Prostate gland (tissue), 2 donors: ENCODE measurements around the gene MCM7.

Experiments used
- POLR2A ChIP-seq: fragments of 450-650 bp; IDR thresholded peaks from one replicate; pipeline ENCODE4 v1.6.1; 2016; ENCODE audit warnings: antibody characterized with exemption, mild to moderate bottlenecking
- POLR2AphosphoS5 ChIP-seq: sonication (generic); formaldehyde crosslinking; IDR thresholded peaks from one replicate; pipeline ENCODE4 v1.6.1; 2017; ENCODE audit warnings: antibody characterized with exemption
- TF ChIP-seq, protein P1 (sequence below), 4 experiments: fragments of 200-600 bp in 2 of 4; fragments of 450-650 bp in 2 of 4; sonication (generic) in 2 of 4; IDR thresholded peaks; 1 replicate in 3 of 4; 2 replicates in 1 of 4; pipeline ENCODE4 v1.5.1; 2016 to 2019; ENCODE audit warnings: antibody characterized with exemption in 4 of 4, mild to moderate bottlenecking in 2 of 4, moderate library complexity in 2 of 4

DNA sequence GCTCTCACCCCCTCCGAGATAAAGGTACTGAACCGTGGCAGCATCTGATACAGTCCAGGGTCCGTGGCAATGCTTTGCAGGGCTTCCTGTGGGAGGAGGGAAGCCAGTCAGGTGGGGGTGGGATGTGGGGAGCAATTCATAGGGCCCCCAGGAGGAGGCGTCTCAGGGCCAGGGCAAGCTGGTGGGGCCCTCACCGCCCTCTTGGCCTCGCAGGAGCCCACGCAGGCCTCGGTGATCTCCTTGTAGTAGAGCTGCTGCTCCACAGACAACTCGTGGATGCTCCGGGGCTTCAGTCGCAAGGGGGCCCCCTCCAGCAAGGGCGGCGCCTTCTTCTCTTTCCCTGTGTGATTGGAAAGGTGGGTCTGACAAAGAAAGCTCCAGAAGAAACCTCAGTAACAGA, 10.7 kb upstream of the MCM7 start:
- TF ChIP-seq, protein P1, sequence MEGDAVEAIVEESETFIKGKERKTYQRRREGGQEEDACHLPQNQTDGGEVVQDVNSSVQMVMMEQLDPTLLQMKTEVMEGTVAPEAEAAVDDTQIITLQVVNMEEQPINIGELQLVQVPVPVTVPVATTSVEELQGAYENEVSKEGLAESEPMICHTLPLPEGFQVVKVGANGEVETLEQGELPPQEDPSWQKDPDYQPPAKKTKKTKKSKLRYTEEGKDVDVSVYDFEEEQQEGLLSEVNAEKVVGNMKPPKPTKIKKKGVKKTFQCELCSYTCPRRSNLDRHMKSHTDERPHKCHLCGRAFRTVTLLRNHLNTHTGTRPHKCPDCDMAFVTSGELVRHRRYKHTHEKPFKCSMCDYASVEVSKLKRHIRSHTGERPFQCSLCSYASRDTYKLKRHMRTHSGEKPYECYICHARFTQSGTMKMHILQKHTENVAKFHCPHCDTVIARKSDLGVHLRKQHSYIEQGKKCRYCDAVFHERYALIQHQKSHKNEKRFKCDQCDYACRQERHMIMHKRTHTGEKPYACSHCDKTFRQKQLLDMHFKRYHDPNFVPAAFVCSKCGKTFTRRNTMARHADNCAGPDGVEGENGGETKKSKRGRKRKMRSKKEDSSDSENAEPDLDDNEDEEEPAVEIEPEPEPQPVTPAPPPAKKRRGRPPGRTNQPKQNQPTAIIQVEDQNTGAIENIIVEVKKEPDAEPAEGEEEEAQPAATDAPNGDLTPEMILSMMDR (IDR thresholded peaks at IDR 0.05): no peak
- TF ChIP-seq POLR2AphosphoS5 (no peak), POLR2A (no peak)
